NCI-H2107 (cell line): ENCODE results near the gene ZP4.

Source experiments
- DNase-seq: peaks from one replicate; lab custom pipeline; 2025; lab: John Stamatoyannopoulos, UW

ZP4 gene, protein sequence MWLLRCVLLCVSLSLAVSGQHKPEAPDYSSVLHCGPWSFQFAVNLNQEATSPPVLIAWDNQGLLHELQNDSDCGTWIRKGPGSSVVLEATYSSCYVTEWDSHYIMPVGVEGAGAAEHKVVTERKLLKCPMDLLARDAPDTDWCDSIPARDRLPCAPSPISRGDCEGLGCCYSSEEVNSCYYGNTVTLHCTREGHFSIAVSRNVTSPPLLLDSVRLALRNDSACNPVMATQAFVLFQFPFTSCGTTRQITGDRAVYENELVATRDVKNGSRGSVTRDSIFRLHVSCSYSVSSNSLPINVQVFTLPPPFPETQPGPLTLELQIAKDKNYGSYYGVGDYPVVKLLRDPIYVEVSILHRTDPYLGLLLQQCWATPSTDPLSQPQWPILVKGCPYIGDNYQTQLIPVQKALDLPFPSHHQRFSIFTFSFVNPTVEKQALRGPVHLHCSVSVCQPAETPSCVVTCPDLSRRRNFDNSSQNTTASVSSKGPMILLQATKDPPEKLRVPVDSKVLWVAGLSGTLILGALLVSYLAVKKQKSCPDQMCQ

DNA sequence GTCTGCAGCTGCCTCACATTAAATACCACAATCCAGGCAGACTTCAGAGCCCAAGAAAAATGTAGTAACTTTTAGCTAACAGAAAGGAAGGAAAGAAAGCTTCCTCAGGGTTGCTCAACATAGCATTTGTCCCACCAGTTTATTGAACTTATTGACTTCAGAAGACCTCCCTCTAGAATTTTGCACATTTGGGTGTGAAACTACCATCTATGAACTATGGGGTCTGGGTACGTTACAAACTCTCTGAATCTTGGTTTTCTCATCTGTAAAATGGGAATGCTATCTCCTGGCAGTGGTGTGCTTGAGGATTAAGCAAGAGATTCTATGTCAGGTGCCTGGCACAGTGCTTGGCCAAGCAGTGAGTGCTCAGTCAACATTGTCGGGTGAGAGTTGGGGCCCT is at the start of gene ZP4:
Gene ZP4, minus strand, starts transcription at position 101 of the 400 bp plus-strand sequence. CDS start 287 bp downstream, outside the sequence.
- no peak for DNase-seq

DNA sequence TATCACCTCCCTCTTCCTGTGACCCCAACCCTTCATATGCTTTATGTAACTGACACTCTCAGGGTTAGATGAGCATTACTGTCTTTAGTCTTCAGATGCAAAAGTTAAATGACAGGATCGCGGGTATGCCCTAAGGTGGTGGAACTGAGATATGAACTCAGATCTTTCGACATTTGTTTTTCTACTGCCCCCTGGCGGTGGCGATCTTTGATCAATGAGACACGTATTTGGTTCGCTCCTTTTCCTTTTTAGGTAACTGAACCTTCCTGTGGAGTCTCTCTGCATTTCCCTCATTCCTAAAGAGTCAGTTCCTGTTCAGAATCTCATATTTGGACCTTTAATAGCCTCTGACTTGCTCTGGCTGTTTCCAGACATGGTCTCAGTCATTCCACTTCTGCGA is 47.8 kb upstream of the ZP4 start:
- DNase-seq, result no peak

DNA sequence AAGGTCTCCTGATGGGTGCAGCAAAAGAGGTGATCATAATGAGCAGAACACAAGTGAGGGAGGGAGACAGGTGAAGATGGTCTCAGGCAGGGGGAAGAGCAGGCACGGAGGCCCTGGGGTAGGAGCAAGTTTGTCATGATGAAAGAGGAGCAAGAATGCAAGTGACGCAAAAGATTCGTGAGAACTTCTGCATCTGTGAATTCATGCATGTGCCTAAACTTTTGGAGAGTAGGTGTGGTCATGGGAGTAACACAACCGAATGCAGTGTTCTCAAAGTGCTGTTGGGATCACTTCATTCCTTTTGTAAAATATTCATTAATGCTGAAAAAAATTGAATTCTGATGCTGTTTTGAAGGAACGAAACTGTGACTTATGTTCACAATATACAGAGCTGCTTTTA is 47.3 kb upstream of the ZP4 start:
- no peak for DNase-seq

DNA sequence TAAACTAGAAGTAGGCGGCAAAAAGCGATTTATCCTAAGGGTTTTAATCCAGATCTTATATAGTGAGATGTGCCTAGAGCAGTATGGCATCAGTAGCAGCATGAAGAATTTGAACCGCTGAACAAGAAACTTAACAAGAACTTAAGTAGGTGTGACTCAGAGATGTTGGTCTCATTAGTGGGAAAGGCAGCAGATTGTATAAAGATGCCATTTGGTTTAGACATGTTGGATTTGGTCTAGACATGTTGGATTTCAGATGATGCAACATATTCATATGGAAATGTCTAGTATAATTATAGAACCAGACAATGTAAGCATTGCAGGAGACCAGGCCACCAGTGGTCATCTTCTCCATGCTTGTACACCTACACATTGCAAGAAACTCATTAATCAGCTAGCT is 42.1 kb upstream of the ZP4 start:
- no peak for DNase-seq

DNA sequence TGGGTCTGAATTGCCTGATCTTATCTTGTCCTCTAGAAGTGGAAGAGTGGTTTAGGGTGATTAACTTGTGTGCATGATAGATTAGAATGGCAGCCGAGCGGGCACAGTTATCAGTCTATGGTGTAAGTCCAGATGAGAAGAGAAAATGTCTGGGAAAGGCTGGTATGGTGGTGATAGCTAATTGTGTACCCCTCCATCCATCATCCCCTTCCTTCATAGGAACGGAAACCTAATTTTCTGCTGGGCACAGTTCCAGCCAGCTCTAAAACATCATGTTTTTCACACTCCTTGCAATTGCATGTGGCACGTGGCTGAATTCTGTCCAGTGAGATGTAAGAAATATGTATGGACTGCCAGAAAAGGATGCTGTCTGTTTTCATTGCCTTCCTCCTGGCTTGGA is 40.9 kb upstream of the ZP4 start:
- DNase-seq, result no peak

DNA sequence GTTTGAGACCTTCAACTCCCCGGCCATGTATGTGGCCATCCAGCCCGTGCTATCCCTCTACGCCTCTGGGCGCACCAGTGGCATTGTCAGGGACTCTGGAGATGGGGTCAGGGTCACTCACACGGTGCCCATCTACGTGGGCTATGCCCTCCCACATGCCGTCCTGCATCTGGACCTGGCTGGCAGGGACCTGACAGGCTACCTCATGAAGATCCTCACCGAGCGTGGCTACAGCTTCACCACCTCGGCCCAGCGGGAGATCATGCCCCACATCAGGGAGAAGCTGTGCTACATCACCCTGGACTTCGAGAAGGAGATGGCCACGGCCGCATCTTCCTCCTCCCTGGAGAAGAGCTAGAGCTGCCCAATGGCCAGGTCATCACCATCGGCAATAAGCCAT is 36.5 kb upstream of the ZP4 start:
- DNase-seq, result no peak

DNA sequence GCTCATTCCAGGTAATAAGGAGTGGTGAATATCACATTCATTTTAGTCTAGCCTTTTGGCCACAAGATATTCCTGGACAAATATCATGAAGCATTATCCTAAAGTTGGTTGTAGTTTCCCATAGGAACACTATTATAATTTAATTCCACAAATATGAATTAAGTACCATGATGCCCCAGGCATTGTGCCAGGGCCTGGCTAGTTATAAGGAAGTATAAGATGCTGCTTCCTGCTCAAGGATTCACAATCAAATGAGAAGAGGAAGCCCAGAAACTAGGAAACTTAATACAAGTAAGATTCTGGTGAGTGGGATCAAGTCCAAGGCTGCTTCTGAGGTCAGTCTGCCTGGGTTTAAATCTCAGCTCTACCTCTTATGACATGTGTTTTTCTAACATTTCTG is 30.6 kb upstream of the ZP4 start:
- DNase-seq, result no peak

DNA sequence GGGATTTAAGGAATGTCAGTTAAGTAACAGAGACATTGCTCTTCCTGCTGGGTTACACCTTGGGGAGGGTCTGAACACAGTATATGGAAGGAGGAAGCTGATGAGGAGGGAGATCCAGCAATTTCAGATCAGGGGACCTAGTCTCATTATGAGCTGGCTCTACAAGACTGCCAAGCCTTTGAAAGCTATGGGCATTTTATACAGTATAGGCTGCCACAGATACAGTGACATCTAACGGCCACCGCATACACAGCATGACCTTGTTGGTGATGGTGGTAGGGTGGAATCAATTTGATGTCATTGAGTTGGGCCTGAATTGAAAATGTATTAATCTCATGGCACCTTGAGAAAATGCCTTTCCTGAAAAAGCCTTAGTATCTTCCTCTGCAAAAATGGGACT is 22.6 kb upstream of the ZP4 start:
- DNase-seq, result no peak

DNA sequence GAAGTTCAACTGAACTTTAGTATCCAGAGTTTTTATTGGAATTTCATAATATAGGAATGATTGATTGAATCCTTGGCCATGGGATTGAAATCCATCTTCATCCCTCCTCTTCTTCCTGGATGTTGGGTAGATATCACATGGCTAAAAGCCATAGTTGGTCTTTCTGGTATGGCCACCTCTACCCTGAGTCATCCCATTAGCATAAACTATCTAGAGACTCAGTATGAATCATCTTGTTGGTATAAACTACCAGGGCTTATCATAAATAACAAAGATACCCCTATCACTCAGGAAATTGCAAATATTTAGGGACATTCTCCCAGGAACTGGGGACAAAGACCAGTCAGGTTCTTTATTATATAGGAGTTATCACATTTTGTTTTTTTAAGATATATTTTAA is 21.2 kb upstream of the ZP4 start:
- no peak for DNase-seq

DNA sequence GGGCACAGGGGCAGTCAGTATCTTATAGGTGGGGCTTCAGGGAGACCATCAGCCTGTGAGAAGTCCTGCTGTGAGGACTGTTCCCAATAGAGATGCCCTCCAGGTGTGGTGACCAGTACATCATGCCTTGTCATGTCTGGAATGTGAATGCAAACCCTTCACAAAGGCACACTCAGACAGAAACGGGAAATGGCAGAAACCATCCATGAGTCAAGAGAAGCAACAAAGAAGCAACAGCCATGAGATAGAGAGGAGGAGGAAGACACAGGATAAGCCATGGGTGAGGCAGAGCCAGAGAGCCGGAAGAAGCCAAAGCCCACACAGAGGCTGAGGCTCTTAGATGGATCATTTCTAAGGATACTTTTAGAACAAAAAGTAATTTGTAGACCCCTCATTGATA is 20.1 kb upstream of the ZP4 start:
- no peak for DNase-seq

DNA sequence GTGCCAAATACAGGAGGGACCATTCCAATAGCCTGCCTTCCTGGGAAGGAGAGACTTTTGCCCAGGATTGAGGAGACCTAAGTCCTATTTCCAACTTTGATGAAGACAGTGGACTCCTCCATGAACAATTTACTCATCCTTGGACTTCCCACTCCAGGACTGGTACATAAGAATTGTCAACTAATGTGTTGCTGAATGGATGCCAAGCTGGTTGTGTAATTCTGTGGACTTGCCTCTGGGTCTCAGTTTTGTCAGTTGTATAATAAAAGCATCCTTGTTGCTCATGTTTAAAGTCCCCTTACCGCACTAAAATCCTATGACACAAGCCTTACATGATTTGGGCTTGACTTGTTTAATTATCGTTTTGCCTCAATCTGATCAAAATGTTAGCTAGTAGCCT is 13.2 kb upstream of the ZP4 start:
- DNase-seq, result no peak

DNA sequence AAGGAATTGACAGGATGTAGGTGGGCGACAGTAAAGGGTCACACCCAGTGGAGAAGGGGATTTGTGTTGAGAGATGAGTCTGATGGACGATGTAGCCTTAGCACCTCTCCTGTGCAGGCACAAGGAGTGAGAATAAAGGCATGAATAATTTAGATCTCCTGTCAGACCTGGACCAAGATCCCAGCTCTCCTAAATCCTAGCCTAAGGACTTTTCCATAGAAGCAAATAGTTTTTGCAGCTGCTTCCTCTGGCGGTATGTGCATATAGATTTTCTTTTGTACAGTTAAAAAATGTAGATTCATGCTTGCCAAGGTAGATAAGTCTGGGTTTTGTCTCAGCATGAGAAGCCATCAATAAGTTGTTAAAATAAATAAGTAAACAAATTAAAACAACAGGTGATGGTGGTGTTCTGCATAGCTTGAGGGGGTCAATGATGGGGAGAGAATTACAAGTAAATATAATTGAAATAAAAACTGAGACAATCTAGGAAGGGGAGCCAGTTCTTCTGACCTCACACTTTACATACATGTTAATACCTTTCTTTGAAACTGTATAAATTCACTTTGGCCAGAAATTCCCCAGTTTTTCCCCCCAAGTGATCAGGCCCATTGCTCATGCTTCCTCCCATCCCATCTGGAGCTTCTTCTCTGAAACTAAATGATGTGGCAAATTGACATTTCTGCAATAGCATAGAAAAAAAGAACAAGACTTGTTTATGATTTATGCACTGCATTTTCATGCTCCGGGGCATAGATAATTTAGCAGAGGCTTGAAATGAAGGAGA is 12.4 kb upstream of the ZP4 start:
- DNase-seq, result no peak

DNA sequence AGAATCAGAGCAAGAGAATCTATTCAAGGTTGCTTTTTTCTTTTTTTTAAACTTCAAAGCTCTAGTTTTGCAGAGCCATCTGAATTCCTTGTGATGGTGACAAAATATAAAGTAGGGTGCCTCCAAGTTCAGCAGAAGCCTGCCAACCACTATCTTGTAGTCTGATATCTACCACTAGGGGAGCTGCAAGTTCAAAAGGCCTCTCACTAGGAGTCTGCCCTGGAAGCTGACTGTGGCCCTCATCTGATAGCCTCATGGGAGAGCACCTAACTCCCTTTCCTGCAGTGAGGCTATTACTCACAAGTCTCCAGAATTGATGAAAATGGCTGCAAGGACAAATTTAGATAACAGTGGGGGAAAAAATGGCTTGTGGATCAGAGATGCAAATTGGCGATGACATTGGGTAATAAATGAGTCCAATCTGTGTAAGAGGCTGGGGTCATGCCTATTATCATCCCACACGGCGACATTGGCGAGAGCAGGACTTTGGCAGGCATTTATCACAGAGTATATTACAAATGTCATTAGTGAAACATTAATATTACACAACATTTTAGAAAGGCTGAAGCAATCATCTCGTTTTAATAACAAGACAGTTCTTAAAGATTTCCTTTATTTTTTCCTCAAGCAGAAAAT is 10.7 kb upstream of the ZP4 start:
- DNase-seq, result no peak

DNA sequence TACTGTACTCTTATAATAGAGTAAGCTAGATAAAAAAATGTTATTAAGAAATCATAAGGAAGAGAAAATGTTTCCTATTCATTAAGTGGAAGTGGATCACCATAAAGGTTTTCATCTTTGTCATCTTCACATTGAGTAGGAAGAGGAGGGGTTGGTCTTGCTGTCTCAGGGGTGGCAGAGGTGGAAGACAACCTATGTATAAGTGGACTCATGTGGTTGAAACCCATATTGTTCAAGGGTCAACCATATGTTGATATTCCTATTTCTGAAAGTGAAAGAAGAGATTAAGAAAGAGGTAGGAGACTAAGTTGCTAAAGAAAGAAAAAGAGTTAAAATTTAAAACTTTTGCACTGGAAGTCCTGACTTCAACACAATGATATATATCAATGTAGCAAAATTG is 4.9 kb upstream of the ZP4 start:
- no peak for DNase-seq

DNA sequence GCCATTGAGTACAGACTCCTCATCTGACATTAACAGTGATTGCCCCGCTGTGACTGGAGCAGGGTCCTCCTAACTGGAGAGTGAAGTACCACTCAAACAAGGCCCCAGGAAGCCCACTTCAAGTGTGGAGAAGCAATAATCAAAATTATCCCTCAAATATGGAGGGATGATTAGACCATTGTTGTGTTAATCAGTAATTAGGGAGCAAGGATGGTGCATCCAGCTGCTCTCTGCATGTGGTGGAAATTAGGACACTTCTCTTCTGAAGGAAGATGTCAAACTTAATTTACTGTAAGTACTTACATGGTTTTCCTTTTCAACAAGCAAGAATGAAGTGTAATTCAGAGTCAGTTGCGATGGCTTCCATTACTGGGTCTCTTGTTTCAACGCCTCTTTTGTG is 3.4 kb upstream of the ZP4 start:
- no peak for DNase-seq

DNA sequence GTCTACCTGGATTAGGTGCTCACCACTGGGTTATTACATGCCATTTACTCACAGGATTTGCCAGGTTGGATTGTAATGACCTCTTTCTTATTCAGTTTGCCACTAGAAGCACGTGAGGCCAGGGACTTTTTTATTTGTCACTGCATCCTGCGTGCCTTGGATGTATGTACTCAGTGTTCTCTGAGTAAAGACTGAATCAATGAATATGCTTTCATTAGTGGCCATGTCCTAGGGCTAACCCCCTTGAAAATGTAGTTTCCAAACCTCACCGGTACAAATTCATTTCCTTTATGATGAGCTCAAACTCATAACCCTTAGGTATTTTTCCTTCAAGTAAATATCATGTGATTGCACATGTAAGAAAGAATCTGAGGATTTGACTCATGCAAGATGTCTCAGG is 1.3 kb upstream of the ZP4 start:
- DNase-seq, result no peak

DNA sequence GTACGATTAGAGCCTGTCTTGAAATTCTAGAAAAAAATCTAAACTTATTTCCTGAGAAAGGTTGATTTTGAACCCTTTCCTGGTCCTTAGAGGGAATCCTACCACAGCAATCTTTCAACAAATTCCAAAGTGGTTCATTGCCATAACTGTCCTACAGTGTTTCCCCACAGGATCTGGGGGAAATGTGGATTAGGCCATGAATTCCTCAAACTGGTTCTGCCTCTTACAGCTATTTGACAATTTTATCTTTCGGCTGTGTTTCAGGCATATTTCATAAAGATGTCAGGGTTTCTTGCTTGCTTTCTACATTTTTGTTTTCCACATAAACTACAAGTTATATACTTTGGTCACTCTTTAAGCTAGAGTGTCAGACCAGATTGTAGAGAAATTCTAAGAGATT is 544 bp upstream of the ZP4 start:
- DNase-seq, result no peak

DNA sequence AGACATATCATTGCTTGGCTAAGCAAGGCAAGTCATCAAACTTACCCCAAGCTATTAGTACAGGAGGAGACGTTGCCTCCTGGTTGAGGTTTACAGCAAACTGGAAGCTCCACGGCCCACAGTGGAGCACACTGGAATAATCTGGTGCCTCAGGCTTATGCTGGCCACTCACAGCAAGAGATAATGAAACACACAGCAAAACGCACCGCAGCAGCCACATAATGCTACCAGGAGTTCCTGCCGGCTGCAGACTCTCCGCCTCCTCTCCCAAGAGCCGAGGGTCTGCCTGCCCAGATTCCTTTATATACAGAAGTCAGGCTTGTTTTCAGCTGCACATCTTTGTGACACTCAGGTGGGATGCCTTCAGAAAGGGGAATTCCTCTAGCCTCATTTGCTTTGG is 306 bp downstream of the ZP4 start:
- DNase-seq, result no peak

DNA sequence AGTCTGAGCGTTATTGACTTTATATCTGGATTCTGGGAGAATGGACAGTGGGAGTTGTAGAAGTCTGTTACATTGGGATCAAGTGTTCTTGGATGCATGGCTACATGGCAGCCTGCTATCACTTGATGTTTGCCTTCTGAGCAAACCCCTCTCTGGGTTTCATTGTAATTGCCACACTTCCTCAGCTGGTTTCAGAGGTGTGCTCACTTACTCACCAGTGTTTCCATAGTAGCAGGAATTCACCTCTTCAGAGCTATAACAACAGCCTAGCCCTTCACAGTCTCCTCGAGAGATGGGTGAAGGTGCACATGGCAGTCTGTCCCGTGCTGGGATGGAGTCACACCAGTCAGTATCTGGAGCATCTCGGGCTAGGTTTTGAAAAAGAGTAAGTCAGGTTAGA is 2.6 kb downstream of the ZP4 start:
- no peak for DNase-seq

DNA sequence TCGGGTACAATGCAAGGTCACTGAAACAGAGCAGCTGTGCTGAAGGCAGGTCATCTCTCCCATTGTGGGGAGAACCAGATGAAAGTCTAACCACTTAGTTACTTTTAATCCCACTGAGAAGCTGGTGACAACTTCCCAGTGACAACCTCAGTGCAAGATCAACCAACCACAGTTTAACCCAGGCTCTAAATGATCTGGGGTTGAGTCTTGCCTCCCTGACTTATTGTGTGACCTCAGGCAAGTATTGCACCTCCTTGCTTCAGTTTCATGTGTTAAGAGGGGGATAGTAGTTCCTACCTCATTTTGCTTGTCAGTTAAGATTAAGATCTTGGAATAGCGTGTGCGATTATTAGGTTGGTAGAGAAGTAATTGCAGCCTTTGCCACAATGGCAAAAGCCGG is 3.2 kb downstream of the ZP4 start:
- no peak for DNase-seq

DNA sequence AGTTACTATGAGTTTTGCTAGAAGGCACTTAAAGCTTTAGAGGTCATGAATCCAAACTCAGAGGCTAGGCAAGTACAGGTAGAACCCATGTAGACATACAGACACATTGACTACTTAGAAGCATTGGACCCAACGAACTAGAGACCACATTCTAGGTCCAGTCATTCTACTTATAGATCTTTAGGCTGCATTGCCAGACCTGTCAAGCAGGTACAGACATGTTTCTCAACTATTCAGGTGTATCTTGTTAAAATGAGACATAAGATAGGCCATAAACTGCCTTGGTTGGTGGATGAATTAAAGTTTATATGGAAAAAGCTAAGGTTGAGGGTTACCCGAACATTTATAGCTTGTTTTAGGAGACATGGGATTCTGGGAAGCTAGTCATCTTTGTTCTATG is 6.5 kb downstream of the ZP4 start:
- no peak for DNase-seq

DNA sequence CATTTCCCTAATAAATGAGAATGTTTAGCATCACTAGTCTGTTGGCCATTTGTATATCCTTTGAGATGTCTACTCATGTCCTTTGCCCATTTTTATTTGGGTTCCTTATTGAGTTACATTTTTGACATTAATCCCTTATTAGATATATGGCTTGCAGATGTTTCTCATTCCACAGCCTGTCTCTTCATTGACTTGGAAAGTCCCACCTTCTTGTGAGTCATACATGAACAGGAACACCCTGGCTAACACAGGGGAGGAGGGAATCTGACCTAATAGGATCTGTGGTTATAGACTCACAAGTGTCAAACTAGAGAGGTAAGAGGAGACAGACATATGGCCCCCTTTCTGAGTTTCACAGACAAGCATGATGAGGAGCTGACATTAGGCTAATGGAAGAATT is 11.5 kb downstream of the ZP4 start:
- DNase-seq, result no peak

DNA sequence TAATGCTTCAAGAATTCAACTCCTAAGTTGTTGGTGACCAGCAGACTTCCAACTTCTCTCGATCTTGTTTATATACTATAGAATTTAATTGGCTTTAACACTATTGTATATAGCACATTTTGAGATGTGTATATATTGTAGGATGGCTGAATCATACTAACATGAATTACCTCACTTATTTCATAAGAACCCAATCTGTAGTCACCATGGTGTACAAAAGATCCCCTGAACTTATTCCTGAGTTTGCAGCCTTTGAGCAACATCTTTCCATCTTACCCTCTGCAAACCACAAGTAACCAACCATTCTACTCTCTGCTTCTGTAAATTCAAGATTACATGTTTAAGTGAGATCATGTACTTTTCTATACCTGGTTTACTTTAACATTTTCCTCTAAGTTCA is 12.3 kb downstream of the ZP4 start:
- DNase-seq, result no peak
